Sigmoid colon (tissue), 7 donors: ENCODE data around the gene AVP. TPM values are rescaled to one million over a fixed set of nuclear protein-coding genes. Genes with fewer than 3 reads are reported as not detected.

Source experiments
- DNase-seq: peaks from one replicate; pipeline ENCODE4 v3.0.0-alpha.2; 2019
- H3K27ac ChIP-seq, 4 donors: fragments of 200-600 bp; sonication (generic); one replicate each; pipeline ENCODE4 v1.5.1; 2016 to 2019; ENCODE audit warnings: mild to moderate bottlenecking in 1 of 4
- H3K27me3 ChIP-seq, 3 donors: fragments of 200-600 bp; sonication (generic); one replicate each; pipeline ENCODE4 v1.5.1; 2019; ENCODE audit warnings: mild to moderate bottlenecking in 1 of 3
- H3K36me3 ChIP-seq, 4 donors: fragments of 200-600 bp; sonication (generic); one replicate each; pipeline ENCODE4 v1.5.1; 2016 to 2019
- H3K4me1 ChIP-seq, 4 donors: fragments of 200-600 bp; sonication (generic); one replicate each; pipeline ENCODE4 v1.5.1; 2017 to 2019
- H3K4me3 ChIP-seq, 4 donors: fragments of 200-600 bp; sonication (generic); one replicate each; pipeline ENCODE4 v1.5.1; 2017 to 2019; ENCODE audit warnings: mild to moderate bottlenecking in 2 of 4, moderate library complexity in 1 of 4
- H3K9me3 ChIP-seq, 4 donors: fragments of 200-600 bp in 3 of 4; sonication (generic) in 3 of 4; one replicate each; pipeline versions ENCODE4 v1.5.1 to v1.6.1; 2013 to 2019
- CTCF ChIP-seq, 4 experiments: fragments of 450-650 bp in 3 of 4; fragments of 200-600 bp in 1 of 4; IDR thresholded peaks; one replicate each; pipeline ENCODE4 v1.5.1; 2016 to 2019; ENCODE audit warnings: antibody characterized with exemption in 4 of 4, mild to moderate bottlenecking in 3 of 4, moderate library complexity in 2 of 4
- EP300 ChIP-seq, 4 donors: sonication (generic); formaldehyde crosslinking; IDR thresholded peaks; one replicate each; pipeline ENCODE4 v1.6.1; 2017; ENCODE audit warnings: antibody characterized with exemption in 4 of 4
- POLR2A ChIP-seq, 2 donors: fragments of 450-650 bp; IDR thresholded peaks; one replicate each; pipeline ENCODE4 v1.6.1; 2016; ENCODE audit warnings: antibody characterized with exemption in 2 of 2, mild to moderate bottlenecking in 2 of 2, moderate library complexity in 2 of 2
- POLR2AphosphoS5 ChIP-seq, 4 donors: sonication (generic); formaldehyde crosslinking; IDR thresholded peaks; one replicate each; pipeline ENCODE4 v1.6.1; 2017; ENCODE audit warnings: antibody characterized with exemption in 4 of 4
- WGBS, 2 donors: extraction: QIAGEN DNeasy Blood & Tissue Kit; methylation state at CpG; one replicate each; pipeline ENCODE4 v1.1.7; 2013; 5-methylcytosine and 5-hydroxymethylcytosine counted together
- intact Hi-C: fragments of 100-400 bp; cut with DNase I; formaldehyde crosslinking; loops from one replicate; pipeline ENCODE4 v1.15.1; 2023
- polyA plus RNA-seq, 3 donors: library from polyadenylated mRNA; stranded (reverse); fragments of 200-250 nt; gene quantifications; one replicate each; pipeline ENCODE4 v1.2.3, GENCODE V29; 2013
- total RNA-seq, 4 donors: library from RNA; depleted of rRNA; stranded (reverse); fragments of >200 nt; gene quantifications; one replicate each; pipeline ENCODE4 v1.1.0, GENCODE V29; 2016
- donor health status: healthy with polysubstance abuse.
- donor health status: Bipolar disorder and iron deficiency.
- donor health status: healthy.

Gene AVP
- total and polyA plus RNA-seq, 7 donors, result not detected

- DNase-seq, result no peak
- 86 to 93% methylated on average over 6 of the region's 6 CpGs for WGBS, 2 donors
- no peaks in the 10 kb centered on the region for H3K4me1 ChIP-seq
- H3K36me3 ChIP-seq, result no peaks in the 10 kb centered on the region
- TF ChIP-seq POLR2AphosphoS5 (IDR thresholded peaks at IDR 0.05) (no peak), CTCF (IDR thresholded peaks at IDR 0.05) (no peak), POLR2A (IDR thresholded peaks at IDR 0.05) (no peak), EP300 (IDR thresholded peaks at IDR 0.05) (no peak)
- H3K27ac ChIP-seq, result no peak overlapping the region
- peaks cover 0 to 6% (median 0%) of the 10 kb centered on the region in 3 donors for H3K27me3 ChIP-seq
- no peak overlapping the region for H3K4me3 ChIP-seq
- no peaks in the 10 kb centered on the region for H3K9me3 ChIP-seq
- intact Hi-C loops, result no loop called here
Measured at GRCh38 chr20:3101251-3101650, 16.7 kb upstream of the AVP start.

- intact Hi-C loops, result no loop called here
- Histone ChIP-seq H3K9me3 (no peaks in the 10 kb centered on the region), H3K4me1 (no peaks in the 10 kb centered on the region), H3K27me3 (peaks cover 0 to 6% (median 0%) of the 10 kb centered on the region in 3 donors), H3K27ac (no peak overlapping the region), H3K4me3 (no peak overlapping the region), H3K36me3 (no peaks in the 10 kb centered on the region)
- DNase-seq, result no peak
- TF ChIP-seq POLR2A (IDR thresholded peaks at IDR 0.05) (no peak), POLR2AphosphoS5 (IDR thresholded peaks at IDR 0.05) (no peak), EP300 (IDR thresholded peaks at IDR 0.05) (no peak), CTCF (IDR thresholded peaks at IDR 0.05) (no peak)
- whole genome bisulfite sequencing, 2 donors, result 90 to 93% methylated on average over 7 of the region's 7 CpGs
Measured at GRCh38 chr20:3100480-3100879, 16.0 kb upstream of the AVP start.

- no peak for TF ChIP-seq CTCF (IDR thresholded peaks at IDR 0.05)
- no peak for TF ChIP-seq POLR2A (IDR thresholded peaks at IDR 0.05)
- no peak for TF ChIP-seq POLR2AphosphoS5 (IDR thresholded peaks at IDR 0.05)
- no peak for TF ChIP-seq EP300 (IDR thresholded peaks at IDR 0.05)
- H3K27me3 ChIP-seq, result peaks cover 11 to 36% (median 21%) of the 10 kb centered on the region in 3 donors
- 86 to 91% methylated on average over 13 of the region's 13 CpGs for whole genome bisulfite sequencing, 2 donors
- peaks cover 0 to 11% (median 4%) of the 10 kb centered on the region in 4 donors for H3K4me1 ChIP-seq
- no peak overlapping the region for H3K4me3 ChIP-seq
- H3K27ac ChIP-seq, result no peak overlapping the region
- no peaks in the 10 kb centered on the region for H3K9me3 ChIP-seq
- H3K36me3 ChIP-seq, result no peaks in the 10 kb centered on the region
- DNase-seq, result no peak
- intact Hi-C loops, result no loop called here
Measured at GRCh38 chr20:3094848-3095629, 10.5 kb upstream of the AVP start.

GRCh38 chr20:3093861-3094361, 9.4 kb upstream of the AVP start:
- H3K9me3 ChIP-seq, result no peaks in the 10 kb centered on the region
- H3K27me3 ChIP-seq, result peaks cover 11 to 36% (median 21%) of the 10 kb centered on the region in 3 donors
- peaks cover 0 to 11% (median 4%) of the 10 kb centered on the region in 4 donors for H3K4me1 ChIP-seq
- no peaks in the 10 kb centered on the region for H3K36me3 ChIP-seq
- 46 to 53% methylated on average over 10 of the region's 10 CpGs for WGBS, 2 donors
- DNase-seq, result no peak
- intact Hi-C loops, result no loop called here
- H3K27ac ChIP-seq, result no peak overlapping the region
- no peak overlapping the region for H3K4me3 ChIP-seq
- TF ChIP-seq POLR2AphosphoS5 (IDR thresholded peaks at IDR 0.05) (no peak), EP300 (IDR thresholded peaks at IDR 0.05) (no peak), POLR2A (IDR thresholded peaks at IDR 0.05) (no peak), CTCF (IDR thresholded peaks at IDR 0.05) (no peak)
